DMS 273 (cell line): ENCODE data around the gene PTAFR.

ENCODE experiments used
- DNase-seq: peaks from one replicate; lab custom pipeline; 2025; ENCODE audit not compliant: unreplicated experiment; lab: John Stamatoyannopoulos, UW

PTAFR gene

DNA sequence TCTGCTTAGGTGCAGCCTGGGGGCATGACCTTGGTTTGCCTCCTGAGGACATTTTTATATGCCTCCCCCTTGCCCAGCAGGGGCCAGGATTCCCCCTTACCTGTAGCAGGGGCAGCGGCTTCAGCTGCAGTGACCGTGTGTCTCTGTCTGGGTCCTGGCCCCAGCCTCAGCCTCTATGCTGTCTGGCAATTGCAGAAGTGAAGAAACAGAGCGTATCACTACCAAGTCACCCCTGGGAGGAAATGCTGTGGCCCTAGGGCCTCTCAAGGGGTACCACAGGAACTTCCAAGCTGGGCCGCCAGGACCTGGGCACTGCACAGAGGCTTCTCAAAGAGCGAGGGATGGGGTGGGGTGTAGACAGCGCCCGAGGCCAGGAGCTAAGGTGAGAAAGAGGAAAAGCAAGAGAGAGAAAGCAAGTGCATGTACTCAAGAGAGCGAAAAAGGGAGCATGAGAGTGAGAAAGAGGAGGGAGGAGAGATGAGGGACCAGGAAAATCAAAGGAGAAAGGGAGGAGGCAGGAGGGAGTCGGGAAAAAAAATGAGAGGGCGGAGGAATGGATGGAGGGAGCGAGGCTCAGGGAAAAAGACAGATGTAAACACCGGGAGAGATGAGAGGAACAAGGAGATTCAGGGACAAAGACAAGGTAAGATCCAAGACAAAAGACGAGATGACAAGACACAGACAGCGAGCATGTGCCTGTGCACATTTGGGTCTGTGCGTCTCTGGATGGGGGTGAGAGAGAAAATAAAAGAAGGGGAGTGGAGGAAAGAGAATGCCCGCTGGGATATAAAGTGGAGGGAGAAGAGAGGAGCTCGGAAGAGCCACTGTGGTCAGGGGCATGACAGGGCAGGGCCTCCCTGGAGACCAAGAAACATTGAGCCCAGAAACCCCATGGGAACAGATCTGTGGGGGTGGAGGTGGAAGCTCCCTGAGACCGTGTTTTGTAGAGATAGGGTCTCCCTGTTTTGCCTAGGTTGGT, at the start of gene PTAFR:
TSS of gene PTAFR (minus strand) at position 199 of the 979 bp plus-strand sequence. CDS start 25,669 bp downstream, outside the sequence.
- no peak for DNase-seq

DNA sequence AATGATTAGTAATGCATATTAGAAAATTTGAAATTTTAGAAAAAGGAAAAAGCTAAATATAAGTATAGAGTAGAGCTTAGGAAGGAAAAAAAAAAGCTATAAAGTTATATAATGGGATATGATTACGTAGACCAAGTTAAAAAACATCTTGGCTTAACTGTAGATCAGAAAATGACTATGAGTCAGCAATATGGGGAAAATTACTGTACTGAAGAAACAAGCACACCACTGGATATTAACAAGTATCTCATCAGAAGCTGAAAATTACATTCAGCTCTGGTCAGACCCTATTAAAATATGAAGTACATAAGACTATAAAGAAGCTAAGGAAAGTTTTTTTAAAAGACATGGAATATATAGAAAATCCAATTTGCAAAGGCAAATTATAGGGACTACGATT, 36.8 kb upstream of the PTAFR start:
- no peak for DNase-seq

- no peak for DNase-seq
Measured at GRCh38 chr1:28209700-28210099, 33.2 kb upstream of the PTAFR start.

DNA sequence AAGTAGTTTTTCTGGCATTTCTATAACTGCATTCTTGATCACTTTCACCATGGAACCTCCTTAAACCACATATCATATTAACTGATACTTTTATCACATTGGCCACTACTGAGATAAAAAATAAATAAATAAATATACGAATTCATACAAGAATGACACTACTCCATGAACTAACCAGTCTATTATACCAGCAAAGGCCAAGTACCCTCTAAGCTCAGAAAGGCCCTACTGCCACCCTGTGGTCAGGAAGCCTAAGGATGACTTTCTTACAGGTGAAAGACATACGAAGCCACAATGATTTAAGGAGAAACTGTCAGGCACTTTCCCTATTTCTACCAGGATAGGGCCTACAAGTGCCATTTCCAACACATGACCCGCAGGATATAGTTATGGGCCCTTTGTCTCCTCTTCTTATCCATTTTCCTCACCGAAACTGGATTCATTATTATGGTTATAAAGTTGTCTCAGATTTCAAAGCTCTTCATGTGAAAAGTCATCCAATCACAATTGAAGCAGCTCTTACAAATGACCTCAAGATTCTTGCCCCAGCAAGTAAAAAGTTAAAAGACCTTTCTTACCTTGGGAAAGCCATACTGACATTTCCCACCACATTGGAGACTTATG, 32.4 kb upstream of the PTAFR start:
- peak; percentile 74 for DNase-seq

- DNase-seq = no peak
Measured at GRCh38 chr1:28205243-28205642, 28.8 kb upstream of the PTAFR start.

DNA sequence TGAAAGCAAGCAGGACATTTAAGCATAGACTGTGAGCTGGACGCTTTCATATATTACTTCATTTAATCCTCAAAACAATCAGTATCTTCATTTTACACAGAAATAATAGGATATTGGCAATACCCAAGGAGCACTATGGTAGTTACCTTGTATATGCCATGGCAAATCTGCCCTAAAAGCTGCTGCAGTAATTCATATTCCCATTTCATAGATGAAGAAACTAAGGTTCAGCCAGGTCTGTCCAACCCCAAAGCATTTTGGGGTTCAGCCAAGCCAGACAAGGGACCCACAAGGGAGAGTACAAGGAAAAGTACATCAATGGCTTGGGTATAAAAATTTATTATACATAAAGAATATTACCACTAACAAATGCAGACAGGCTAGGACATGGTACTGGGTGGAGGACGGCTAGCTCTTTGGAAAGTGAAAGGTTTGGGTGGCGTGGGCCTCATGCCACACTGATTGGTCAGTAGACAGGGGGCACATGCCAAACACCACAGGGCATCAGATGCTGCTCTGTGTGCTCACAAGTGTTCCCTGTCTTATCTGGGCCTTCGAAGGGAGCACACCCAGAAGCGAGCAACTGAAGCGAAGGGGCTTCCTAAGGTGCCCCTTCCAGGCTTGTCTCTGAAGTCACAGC, 23.9 kb upstream of the PTAFR start:
- no peak for DNase-seq

DNA sequence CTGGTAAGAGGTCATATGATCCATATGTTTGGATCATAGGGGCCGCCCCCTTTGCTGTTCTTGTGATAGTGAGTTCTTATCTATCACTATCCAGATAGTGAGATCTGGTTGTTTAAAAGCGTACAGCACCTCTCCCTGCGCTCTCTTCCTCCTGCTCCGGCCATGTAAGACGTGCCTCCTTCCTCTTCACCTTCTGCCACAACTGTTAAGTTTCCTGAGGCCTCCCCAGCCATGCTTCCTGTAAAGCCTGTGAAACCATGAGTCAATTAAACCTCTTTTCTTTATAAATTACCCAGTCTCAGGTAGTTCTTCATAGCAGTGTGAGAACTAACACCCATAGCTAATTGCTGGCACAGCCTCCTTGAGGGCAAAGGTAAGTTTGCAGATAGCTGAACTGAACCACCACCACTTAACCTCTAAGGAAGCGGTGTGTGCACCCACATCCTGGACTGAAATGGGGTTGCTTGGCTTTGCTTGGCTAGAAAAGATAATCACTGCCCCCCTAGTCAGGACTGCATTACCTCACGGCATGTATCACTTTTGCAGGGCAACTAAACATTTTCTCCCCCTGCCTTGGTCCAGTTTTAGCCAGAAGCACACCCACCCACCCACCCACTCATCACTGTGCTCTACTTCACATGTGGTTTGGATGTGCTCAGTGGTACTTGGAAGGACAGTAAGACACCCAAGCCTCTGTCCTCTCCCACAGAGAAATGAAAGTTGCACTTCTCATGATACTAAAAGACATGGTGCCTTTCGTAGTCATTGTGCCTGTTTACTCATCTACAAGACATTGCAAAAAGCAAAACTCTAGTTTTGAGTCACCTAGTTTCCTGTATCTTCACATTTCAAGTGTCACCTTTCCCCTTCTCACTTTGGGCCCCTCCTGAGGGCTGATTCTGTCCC, 23.1 kb upstream of the PTAFR start:
- DNase-seq = no peak

- DNase-seq = no peak
Measured at GRCh38 chr1:28197682-28198415, 21.4 kb upstream of the PTAFR start.

DNA sequence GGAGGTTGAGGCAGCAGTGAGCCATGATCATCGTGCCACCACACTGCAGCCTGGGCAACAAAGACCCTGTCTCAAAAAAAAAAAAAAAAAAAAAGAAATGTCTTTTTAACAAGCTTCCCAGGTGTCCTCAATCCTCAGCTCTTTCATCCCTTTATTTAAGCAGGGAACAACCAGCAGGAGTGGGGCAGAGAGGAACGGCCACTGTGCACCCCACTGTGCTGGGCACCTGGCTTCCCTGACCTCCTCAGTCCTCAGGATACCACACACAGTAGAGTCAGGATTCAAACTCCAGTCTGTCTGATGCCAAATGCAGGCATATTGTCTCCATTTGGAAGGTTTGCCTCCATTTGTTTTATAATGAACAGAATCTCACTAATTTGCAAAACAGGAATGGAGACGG, 19.8 kb upstream of the PTAFR start:
- DNase-seq = no peak

GRCh38 chr1:28195780-28196179, 19.3 kb upstream of the PTAFR start:
- DNase-seq = no peak

DNA sequence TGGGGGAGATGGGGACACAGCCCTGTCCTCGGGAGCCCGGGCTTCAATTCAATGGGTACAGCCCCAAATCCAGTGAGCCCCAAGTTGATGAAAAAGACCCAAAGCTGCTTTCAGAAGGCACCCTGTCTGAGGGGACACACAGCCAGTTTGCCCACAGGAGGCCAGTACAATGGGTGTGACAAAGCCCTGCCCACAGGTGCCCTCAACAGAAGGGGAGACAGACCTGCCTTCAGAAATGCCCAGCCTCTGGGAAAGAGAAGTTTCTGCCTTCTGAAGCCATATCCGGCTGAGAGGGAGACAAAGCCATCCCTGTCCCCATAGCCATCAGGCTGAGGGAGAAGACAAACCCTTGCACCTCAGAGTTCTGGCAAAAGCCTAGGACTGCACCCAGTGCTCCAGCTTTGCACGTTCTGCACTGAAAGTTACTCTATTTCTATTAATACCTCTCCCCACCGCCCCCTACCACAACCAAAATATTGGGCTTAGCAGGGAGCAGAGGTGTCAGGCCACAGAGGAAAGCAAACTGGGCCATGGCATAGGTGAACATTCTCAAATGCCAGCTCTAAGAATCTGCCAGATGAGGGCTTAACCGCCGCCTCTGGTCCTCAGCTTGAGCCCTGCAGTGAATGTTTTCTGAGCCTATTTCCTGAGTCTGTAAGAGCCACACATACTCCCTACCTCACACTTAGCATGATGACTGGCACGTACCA, 18.0 kb upstream of the PTAFR start:
- no peak for DNase-seq

- no peak for DNase-seq
Measured at GRCh38 chr1:28193701-28194161, 17.2 kb upstream of the PTAFR start.

- no peak for DNase-seq
Measured at GRCh38 chr1:28190996-28191645, 14.6 kb upstream of the PTAFR start.

GRCh38 chr1:28190337-28190979, 14.0 kb upstream of the PTAFR start:
- no peak for DNase-seq

GRCh38 chr1:28185071-28185470, 8.6 kb upstream of the PTAFR start:
- no peak for DNase-seq

DNA sequence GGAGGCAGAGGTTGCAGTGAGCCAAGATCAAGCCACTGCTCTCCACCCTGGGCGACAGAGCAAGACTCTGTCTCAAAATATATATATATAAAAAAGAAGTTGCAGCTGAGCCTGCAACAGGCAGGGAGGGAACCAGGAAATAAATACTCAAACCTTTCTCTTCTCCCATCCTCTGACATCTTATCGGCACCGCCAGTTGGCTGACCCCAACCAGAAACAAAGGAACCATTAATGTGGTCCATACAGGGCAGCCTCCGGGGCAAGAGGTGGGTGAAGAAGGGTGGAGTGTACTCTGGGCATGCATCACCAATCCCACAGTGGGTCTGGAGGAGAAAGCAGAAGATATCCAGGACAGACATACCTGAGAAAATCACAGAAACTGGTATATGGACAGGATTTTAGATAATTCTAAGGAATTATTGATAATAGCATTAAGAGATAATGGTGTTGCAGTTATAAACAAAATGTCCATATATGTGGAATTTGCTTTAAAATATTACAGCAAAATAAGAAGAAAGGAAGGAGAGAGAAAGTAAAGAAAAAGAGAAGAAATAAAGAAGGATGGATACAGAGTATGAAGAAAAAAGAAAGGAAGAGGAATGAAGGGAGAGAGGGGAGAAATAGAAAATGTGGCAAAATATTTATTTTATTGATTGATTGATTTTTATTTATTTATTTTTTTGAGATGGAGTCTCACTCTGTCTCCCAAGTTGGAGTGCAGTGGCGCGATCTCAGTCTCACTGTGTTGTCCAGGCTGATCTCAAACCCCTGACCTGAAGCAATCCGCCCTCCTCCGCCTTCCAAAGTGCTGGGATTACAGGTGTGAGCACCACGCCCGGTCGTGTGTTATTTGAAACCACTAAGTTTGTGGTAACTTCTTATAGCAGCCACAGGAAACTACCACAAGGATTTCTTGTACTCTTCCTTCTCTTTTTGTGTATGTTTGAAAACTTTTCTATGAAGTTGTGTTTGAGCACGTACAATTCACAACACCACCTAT, 4.1 kb upstream of the PTAFR start:
- no peak for DNase-seq
